Activated T-cell treated with anti-CD3 and anti-CD28 coated beads for 24 hours (primary cell): Measurements from ENCODE around the gene GTF3C6.
"Not testable (repeated sequence)": the region's sequence is repeated elsewhere in the genome, so short reads cannot be mapped to it uniquely, and the experiment has no call there.

Source experiments
- DNase-seq: peaks from one replicate; pipeline ENCODE4 v3.0.0-alpha.2; 2020; ENCODE audit warnings: low read depth

Gene GTF3C6

DNA sequence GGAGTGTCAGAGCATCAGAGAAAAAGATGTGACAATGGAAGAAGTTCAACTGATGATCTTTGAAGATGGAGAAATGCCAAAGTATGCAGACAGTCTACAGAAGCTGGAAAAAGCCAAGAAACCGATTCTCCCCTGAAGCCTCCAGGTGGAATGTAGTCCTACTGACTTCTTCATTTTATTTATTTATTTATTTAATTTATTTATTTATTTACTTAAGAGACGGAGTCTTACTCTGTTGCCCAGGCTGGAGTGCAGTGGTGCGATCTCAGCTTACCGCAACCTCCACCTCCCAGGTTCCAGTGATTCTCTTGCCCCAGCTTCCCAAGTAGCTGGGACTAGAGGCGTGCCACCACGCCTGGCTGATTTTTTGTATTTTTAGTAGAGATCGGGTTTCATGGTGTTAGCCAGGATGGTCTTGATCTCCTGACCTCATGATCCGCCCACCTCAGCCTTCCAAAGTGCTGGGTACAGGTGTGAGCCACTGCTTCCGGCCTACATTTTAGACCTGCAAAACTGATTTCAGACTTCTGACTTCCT lies 21.1 kb downstream of the GTF3C6 start:
- no peak for DNase-seq

DNA sequence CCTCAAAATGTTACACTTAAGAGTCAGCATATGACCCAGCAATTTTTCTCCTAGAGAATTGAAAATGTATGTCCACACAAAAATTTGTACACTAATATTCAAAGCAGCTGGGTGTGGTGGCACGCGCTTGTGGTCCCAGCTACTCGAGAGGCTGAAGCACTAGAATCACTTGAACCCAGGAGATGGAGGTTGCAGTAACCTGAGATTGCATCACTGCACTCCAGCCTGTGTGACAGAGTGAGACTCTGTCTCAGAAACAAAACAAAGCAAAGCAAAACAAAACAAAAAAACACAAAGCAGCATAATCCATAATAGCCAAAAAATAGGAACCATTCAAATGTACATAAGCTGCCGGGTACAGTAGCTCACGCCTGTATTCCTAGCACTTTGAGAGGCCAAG lies 21.7 kb downstream of the GTF3C6 start:
- DNase-seq, result no peak

DNA sequence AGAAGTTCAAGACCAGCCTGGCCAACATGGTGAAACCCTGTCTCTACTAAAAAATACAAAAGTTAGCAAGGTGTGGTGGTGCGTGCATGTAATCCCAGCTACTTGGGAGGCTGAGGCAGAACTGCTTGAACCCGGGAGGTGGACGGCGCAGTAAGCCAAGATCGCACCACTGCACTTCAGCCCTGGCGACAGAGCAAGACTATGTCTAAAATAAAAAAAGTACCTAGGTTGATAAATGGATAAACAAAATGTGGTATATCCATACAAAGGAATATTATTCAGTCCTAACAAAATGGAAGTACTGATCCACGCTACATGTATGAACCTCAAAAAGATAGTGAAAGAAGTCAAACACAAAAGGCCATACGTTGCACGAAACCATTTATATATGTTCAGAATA lies 22.1 kb downstream of the GTF3C6 start:
- no peak for DNase-seq

- DNase-seq, result no peak
Measured at GRCh38 chr6:110981202-110981600, 22.7 kb downstream of the GTF3C6 start.

- no peak for DNase-seq
Measured at GRCh38 chr6:110990840-110991576, 32.5 kb downstream of the GTF3C6 start.

DNA sequence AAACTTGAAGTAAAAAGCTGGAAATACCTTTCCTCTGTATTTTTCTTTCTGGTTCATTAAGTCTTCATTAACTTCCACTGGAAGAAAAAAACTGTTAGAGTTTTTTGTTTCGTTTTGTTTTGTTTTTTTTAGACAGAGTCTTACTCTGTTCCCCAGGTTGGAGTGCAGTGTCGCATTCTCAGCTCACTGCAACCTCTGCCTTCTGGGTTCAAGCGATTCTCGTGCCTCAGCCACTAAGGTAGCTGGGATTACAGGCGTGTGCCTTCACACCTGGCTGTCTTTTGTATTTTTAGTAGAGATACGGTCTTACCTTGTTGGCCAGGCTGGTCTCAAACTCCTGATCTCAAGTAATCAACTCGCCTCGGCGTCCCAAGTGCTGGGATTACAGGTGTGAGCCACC lies 38.2 kb downstream of the GTF3C6 start:
- no peak for DNase-seq

- no peak for DNase-seq
Measured at GRCh38 chr6:110999634-111000270, 41.2 kb downstream of the GTF3C6 start.

- no peak for DNase-seq
Measured at GRCh38 chr6:111002350-111002749, 43.8 kb downstream of the GTF3C6 start.

- no peak for DNase-seq
Measured at GRCh38 chr6:111011360-111012142, 53.0 kb downstream of the GTF3C6 start.

GRCh38 chr6:111012143-111012452 lies 53.6 kb downstream of the GTF3C6 start:
- no peak for DNase-seq

DNA sequence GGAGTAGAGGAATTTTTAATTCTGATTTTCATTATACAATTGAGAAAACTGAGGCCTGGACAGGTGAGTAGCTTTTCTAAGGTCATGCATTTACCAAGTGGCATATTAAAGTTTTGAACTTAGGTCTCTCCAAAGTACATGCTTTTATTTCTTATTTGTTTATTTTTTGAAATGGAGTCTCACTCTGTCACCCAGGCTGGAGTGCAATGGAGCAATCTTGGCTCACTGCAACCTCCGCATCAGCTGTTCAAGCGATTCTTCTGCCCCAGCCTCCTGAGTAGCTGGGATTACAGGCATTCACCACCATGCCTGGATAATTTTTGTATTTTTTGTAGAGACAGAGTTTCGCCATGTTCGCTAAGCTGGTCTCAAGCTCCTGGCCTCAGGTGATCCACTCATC lies 54.0 kb downstream of the GTF3C6 start:
- DNase-seq, result not testable (repeated sequence)

- DNase-seq, result no peak
Measured at GRCh38 chr6:111013144-111013915, 54.8 kb downstream of the GTF3C6 start.

- no peak for DNase-seq
Measured at GRCh38 chr6:111015389-111016124, 57.1 kb downstream of the GTF3C6 start.

DNA sequence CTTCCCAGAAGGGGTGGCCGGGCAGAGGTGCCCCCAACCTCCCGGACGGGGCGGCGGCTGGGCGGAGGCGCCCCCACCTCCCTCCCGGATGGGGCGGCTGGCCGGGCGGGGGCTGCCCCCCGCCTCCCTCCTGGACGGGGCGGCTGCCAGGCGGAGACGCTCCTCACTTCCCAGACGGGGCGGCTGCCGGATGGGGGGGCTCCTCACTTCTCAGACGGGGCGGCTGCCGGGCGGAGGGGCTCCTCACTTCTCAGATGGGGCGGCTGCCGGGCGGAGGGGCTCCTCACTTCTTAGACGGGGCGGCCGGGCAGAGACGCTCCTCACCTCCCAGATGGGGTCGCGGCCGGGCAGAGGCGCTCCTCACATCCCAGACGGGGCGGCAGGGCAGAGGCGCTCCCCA lies 58.7 kb downstream of the GTF3C6 start:
- not testable (repeated sequence) for DNase-seq
